ENCODE results near the gene OR11G2. TPM values are rescaled to one million over a fixed set of nuclear protein-coding genes. Genes with fewer than 3 reads are reported as not detected.
"Not testable (repeated sequence)": the region's sequence is repeated elsewhere in the genome, so short reads cannot be mapped to it uniquely, and the experiment has no call there.

Gene OR11G2
- not detected for polyA plus RNA-seq (ENCODE audit: insufficient read length in 12 of 12)
- long read RNA-seq, donor 1, result 0 reads
- long read RNA-seq, donor 2, result 0 reads
- long read RNA-seq, donor 3, result 0 reads
- long read RNA-seq, donor 4, result 0 reads
- long read RNA-seq, donor 5, result 0 reads
- long read RNA-seq, donor 6, result 0 reads
- long read RNA-seq, donor 7, result 0 reads
- long read RNA-seq, donor 8, result 0 reads
- long read RNA-seq, donor 9, result 0 reads
- long read RNA-seq, donor 10, result 0 reads
- long read RNA-seq, donor 11, result 0 reads

DNA sequence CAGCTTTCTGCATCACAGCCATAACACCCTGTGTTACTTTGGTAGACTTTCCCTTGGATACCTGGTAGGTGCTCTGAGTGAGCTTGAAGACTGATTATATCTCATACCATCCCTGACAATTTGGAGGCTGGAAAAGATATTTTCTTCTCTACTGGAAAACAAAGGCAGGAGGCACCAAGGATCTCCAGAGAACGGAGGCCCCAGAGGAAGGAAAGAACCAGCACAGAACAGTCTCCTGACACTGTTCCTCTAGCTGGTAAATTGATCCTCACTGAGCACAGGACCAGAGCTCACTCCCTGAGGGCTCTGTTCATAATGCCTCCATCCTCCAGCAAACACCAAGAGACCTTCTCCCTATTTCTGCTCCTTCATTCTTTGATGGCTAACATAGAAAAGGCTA lies at the start of gene OR11G2:
TSS of gene OR11G2 (plus strand) at position 301 of the 400 bp plus-strand sequence. CDS start 6,542 bp downstream, outside the sequence.
- DNase-seq, result no peak

DNA sequence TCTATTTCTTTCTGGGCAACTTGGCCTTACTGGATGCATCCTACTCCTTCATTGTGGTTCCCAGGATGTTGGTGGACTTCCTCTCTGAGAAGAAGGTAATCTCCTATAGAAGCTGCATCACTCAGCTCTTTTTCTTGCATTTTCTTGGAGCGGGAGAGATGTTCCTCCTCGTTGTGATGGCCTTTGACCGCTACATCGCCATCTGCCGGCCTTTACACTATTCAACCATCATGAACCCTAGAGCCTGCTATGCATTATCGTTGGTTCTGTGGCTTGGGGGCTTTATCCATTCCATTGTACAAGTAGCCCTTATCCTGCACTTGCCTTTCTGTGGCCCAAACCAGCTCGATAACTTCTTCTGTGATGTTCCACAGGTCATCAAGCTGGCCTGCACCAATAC lies 46.8 kb upstream of the OR11G2 start:
- DNase-seq, result no peak

GRCh38 chr14:20144820-20145219 lies 45.9 kb upstream of the OR11G2 start:
- DNase-seq, result no peak

GRCh38 chr14:20164462-20164861 lies 26.2 kb upstream of the OR11G2 start:
- no peak for DNase-seq

DNA sequence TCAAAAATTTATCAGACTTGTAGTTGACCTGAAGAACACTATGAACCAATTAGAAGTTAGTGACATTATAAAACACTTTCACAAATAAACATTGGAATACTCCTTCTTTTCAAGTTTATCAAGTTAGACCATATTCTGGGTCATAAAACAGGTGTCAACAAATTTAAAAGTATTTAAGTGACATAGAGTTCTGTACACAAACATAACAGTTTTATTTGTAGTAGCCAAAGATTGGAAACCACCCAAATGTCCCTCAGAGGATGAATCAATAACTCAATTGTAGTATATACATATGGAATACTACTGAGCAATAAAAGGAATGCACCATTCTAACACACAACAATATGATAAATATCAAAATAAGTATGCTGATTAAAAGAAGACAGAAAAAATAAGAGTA lies 23.6 kb upstream of the OR11G2 start:
- no peak for DNase-seq

GRCh38 chr14:20169852-20170251 lies 20.8 kb upstream of the OR11G2 start:
- DNase-seq, result not testable (repeated sequence)

DNA sequence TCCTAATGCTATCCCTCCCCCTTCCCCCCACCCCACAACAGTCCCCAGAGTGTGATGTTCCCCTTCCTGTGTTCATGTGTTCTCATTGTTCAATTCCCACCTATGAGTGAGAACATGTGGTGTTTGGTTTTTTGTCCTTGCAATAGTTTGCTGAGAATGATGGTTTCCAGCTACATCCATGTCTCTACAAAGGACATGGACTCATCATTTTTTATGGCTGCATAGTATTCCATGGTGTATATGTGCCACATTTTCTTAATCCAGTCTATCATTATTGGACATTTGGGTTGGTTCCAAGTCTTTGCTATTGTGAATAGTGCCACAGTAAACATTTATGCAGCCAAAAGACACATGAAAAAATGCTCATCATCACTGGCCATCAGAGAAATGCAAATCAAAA lies 16.5 kb upstream of the OR11G2 start:
- DNase-seq, result not testable (repeated sequence)

DNA sequence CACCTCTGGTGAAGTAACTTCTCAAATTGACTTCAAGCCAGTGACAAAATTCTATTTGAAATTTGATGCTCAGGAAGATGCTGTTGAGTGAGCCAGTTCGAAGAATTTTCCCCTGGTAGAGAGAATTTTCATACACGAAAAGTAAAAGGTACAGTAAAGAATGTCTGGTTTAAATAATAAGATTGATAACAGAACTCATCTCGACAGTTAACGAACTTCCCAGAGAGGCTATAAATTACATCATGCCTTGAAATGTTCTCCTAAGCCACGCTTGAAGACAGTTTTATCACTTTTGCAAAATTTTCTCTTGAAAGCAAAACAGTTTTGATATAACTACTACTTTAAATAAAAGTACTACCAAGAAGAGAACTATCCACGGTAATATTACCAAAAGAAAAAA lies 14.4 kb upstream of the OR11G2 start:
- DNase-seq, result no peak

- no peak for DNase-seq
Observed at GRCh38 chr14:20177433-20177974, 13.2 kb upstream of the OR11G2 start.

DNA sequence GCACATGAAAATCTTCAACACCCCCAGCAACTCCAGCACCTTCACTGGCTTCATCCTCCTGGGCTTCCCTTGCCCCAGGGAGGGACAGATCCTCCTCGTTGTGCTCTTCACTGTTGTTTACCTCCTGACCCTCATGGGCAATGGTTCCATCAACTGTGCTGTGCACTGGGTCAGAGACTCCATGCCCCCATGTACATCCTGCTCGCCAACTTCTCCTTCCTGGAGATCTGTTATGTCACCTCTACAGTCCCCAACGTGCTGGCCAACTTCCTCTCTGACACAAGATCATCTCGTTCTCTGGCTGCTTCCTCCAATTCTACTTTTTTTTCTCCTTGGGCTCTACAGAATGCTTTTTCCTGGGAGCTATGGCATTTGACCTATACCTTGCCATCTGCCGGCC lies 11.5 kb upstream of the OR11G2 start:
- no peak for DNase-seq

GRCh38 chr14:20179880-20180279 lies 10.8 kb upstream of the OR11G2 start:
- no peak for DNase-seq

DNA sequence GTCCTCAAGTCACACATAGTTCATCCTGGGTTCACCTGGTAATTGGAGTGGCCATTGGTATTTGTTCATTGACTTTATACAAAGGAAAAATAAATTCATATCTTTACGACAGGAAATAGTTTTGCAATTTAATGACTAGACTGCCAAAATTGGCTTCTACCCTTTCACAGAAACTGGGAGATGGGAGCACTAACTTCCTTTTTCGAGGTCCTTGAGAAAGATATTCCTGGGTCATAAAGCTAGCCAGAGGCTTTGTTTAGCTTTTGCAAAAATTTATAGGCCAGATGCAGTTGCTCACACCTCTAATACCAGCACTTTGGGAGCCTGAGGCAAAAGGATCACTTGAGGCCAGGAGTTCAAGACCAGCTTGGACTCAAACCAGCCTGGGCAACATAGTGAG lies 10.2 kb upstream of the OR11G2 start:
- DNase-seq, result no peak

- DNase-seq, result no peak
Observed at GRCh38 chr14:20184181-20184580, 6.5 kb upstream of the OR11G2 start.

DNA sequence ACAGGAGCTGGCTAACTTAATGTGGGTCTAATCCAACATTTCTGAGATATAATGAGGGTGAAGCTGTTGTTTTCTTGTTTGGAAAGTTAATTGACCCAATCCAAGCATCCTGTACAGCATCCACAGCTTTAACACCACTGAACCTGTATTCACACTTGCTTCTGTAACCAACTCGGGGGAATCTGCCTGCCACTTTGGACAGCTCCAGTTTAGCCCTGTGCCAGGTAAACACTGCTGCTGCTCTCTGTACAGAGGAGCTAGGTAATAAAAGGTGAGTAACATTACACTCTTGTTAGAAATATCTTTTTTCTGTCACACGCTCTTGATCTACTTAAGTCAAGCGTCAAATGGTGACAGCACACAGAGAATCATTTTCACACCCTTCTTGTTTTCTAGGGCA lies 700 bp downstream of the OR11G2 start:
- no peak for DNase-seq

GRCh38 chr14:20194101-20194500 lies 3.4 kb downstream of the OR11G2 start:
- no peak for DNase-seq

GRCh38 chr14:20195170-20195569 lies 4.5 kb downstream of the OR11G2 start:
- not testable (repeated sequence) for DNase-seq

DNA sequence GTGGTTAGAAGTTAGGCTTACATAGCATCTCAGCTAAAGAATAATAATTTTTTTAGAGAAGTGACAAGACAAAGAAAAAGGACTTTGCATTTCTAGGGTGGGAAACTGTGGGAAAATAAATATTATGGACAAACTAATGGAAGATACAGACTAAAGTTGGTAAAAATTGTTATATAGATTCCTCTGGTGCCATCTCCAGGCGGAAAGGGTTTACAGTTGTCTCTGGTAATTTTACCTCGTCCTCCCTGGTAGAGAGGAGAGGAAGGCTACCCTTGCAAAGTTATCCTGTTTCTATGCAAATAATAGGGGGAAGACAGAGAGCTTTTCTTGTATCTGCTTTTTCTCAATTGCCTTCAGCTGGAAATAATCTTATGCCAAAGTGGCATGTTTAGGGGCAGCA lies 5.2 kb downstream of the OR11G2 start:
- DNase-seq, result no peak

GRCh38 chr14:20197459-20197858 lies 6.8 kb downstream of the OR11G2 start:
- no peak for DNase-seq

DNA sequence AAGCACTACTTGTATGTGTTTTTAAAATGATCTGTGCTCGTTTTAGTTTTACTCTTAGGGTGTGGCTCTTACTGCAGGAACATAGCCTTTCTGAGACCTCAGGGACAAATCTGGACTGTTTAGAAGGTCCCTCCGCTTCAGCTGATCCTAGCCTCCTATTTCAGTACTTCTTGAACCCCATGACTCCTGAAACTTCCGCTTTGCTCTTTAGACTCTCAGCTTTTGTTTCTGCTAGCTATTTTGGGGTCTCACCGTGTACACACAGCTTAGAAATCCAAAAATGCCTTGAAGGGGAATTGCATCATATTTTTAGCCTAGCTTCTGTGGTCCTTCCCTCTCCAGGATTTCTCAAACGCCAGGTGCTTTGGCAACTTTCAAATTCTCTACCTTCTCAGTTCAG lies 8.3 kb downstream of the OR11G2 start:
- DNase-seq, result no peak

DNA sequence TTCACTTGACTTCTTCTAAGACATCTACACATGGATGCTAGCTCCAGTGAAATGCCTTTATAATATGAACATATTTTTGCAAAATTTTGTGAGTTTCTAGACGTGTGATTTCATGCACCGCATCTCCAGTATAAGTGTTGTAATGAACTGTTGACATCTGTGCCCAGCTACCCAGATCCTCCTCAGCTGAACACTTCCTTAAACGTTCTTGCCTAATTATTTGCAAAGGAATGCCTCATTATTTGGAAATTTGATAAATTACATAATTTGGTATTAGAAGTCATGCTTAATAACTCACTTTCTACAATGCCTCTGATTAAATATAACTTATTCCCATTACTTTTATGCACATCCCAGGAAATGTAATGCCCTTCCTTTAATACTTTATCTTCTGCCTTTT lies 14.0 kb downstream of the OR11G2 start:
- DNase-seq, result no peak

- no peak for DNase-seq
Observed at GRCh38 chr14:20209595-20209994, 18.9 kb downstream of the OR11G2 start.

GRCh38 chr14:20212406-20212805 lies 21.7 kb downstream of the OR11G2 start:
- not testable (repeated sequence) for DNase-seq

DNA sequence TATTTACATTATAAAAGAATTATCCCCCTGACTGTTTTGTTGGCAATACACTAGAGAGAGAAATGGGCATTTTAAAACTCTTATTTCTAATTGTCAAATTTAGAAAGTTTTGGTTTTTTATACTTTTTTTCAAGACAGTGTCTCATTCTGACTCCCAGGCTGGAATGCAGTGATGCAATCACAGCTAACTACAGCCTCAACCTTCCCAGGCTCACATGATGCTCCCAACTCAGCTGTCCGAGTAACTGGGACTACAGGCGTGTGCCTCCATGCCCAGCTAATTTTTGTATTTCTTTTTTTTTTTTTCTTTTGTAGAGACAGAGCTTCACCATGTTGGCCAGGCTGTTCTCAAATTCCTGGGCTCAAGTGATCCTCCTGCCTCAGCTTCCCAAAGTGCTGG lies 24.5 kb downstream of the OR11G2 start:
- DNase-seq, result no peak

- DNase-seq, result no peak
Observed at GRCh38 chr14:20219033-20219432, 28.3 kb downstream of the OR11G2 start.
